Astrocyte (in vitro differentiated cells and primary cell): ENCODE results near the gene DET1.

Experiments used
- CTCF ChIP-seq: IDR thresholded peaks from 2 replicates; pipeline ENCODE4 v1.5.1; 2011; ENCODE audit warnings: low read depth, mild to moderate bottlenecking, inconsistent platforms, low read length, moderate library complexity; ENCODE audit not compliant: insufficient read depth
- EZH2 ChIP-seq: IDR thresholded peaks from 2 replicates; pipeline ENCODE4 v1.6.1; 2012; ENCODE audit warnings: mild to moderate bottlenecking, low read length, inconsistent platforms; ENCODE audit not compliant: insufficient read depth

GRCh38 chr15:88511161-88511560, 35.3 kb downstream of the DET1 start:
- no peak for TF ChIP-seq CTCF
- no peak for TF ChIP-seq EZH2
